ENCODE measurements around the gene CCDC7.

CCDC7 gene

DNA sequence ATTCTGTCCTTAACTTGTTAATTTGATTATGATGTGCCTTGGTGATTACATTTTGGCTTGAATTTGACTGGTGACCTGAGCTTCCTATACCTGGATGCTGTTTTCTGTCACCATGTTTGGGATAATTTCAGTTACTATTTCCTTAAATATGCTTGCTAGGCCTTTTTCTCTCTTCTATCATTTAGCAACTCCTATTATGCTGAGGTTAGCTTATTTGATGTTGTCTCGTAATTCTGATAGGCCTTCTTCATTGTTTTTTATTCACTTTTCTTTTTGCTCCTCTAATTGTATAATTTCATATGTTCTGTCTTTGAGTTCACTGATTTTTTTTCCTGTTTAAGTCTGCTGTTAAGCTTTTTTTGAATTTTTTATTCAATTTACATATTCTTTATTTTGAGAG, 327.2 kb downstream of the CCDC7 start:
- TF ChIP-seq POLR2A (IDR thresholded peaks at IDR 0.05; ENCODE audit: low read length) (no peak), GATA1 (IDR thresholded peaks at IDR 0.05; ENCODE audit: low read depth, low read length) (no peak)
- no peak for DNase-seq

DNA sequence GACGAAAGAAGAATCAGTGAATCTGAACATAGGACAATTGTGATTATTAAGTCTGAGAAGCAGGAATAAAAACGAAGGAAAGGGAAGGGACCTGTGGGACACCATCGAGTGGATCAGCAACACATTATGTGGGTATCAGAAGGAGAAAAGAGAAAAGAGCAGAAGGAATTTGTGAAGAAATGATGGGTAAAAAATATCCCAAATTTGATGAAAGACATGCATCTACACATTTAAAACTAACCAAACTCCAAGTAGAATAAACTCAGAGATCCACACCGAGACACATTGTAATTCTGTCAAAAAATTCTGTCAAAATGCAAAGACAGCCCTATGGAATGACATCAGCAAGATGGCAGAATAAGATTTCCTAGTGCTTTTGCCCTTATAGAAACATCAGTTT, 341.0 kb downstream of the CCDC7 start:
- no peak for DNase-seq
- no peak for TF ChIP-seq GATA1 (IDR thresholded peaks at IDR 0.05; ENCODE audit: low read depth, low read length)
- TF ChIP-seq POLR2A (IDR thresholded peaks at IDR 0.05; ENCODE audit: low read length) = no peak

DNA sequence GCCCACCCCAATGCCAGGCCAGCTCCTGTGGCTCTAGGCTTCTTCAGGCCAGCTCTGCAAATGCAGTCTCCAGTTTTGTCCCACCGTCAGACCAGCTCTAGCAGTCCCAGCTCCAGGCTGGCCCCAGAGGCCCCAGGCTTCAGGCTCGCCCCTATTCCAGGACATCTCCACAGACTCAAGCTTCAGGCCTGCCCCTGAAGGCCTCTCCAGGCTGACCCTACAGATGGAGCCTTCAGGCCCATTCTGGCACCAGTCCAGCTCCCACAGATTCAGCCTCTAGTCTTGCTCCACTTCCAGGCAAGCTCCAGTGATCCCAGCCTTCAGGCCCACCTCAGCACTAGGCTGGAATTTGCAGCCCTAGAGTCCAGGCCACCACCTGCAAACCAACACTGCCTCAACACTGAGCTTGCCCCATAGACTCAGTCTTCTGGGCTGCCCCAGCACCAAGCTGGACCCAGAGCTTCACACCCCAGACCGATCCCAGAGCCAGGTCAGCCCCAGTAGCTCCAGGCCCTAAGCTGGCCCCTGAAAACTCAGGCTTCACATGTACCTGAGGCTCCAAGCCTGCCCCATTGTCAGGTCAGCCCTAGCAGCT, 341.8 kb downstream of the CCDC7 start:
- no peak for DNase-seq
- TF ChIP-seq GATA1 (IDR thresholded peaks at IDR 0.05; ENCODE audit: low read depth, low read length) = no peak
- no peak for TF ChIP-seq POLR2A (IDR thresholded peaks at IDR 0.05; ENCODE audit: low read length)

DNA sequence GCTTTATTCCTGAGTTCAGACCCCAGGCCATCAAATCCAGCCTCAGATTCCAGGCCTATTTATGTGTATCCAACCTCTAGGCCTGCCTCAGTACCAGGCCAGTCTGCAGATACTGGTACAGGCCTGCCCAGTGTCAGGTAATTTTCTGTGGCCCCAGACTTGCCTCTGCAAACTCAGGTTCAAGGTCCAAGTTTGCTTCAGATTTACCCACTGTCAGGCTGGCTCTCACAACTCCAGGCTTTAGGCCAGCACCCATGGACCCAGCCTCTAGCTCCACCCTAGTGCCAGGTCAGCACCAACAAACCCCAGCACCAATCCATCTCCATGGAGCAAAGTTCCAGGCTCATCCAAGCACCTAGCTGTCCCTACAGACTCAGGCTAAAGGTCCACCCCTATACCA, 342.4 kb downstream of the CCDC7 start:
- TF ChIP-seq GATA1 (IDR thresholded peaks at IDR 0.05; ENCODE audit: low read depth, low read length) (no peak), POLR2A (IDR thresholded peaks at IDR 0.05; ENCODE audit: low read length) (no peak)
- DNase-seq = no peak

- TF ChIP-seq POLR2A (IDR thresholded peaks at IDR 0.05; ENCODE audit: low read length) = no peak
- TF ChIP-seq GATA1 (IDR thresholded peaks at IDR 0.05; ENCODE audit: low read depth, low read length) = no peak
- DNase-seq = no peak
These were observed 344.5 kb downstream of the CCDC7 start for GRCh38 chr10:32790483-32790882.

GRCh38 chr10:32793033-32793432, 347.1 kb downstream of the CCDC7 start:
- no peak for DNase-seq
- TF ChIP-seq POLR2A (IDR thresholded peaks at IDR 0.05; ENCODE audit: low read length) (no peak), GATA1 (IDR thresholded peaks at IDR 0.05; ENCODE audit: low read depth, low read length) (no peak)

DNA sequence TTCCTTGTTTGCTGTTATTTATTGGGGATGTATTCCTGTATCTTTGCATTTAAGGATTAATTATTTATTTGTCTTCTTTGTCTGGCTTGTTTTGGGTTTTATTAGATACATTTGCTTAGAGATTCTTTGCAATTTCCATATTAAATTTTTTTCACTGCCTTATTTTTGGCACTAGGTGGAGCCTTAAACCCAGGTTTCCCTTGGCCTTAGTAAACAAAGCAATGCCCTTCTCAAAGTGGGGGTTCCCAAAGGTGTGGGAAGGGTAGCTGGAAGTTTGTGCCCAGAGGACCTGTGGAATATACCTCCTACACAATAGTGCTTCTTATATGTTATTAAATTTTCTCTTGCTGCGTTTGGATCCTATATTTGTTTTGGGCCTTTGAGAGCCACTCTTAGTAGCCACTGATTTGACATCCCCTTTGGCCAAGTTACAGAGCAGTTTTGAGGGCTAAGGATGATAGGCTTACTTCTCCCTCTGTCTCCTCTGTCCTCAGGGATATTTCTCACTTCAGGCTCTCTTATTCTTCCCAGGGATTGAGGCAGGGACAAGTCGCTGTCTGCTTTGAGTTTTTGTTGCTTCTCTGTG, 349.8 kb downstream of the CCDC7 start:
- no peak for TF ChIP-seq POLR2A (IDR thresholded peaks at IDR 0.05; ENCODE audit: low read length)
- DNase-seq = peak; percentile 39 to 64

DNA sequence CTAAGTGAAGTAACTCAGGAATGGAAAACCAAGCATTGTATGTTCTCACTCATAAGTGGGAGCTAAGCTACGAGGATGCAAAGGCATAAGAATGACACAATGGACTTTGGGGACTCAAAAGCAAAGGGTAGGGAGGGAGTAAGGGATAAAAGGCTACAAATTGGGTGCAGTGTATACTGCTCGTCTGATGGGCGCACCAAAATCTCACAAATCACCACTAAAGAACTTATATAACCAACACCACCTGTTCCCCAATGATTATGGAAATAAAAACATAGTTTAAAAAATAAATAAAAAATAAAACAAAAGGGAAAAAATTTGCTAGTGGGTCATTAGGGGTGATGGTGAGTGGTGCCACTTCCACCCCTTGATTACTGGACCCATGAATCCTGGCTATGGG, 351.5 kb downstream of the CCDC7 start:
- DNase-seq = peak; percentile 3 to 9

- no peak for DNase-seq
- TF ChIP-seq GATA1 (IDR thresholded peaks at IDR 0.05; ENCODE audit: low read depth, low read length) = no peak
- TF ChIP-seq POLR2A (IDR thresholded peaks at IDR 0.05; ENCODE audit: low read length) = no peak
These were observed 401.0 kb downstream of the CCDC7 start for GRCh38 chr10:32846974-32847373.

GRCh38 chr10:32851301-32851700, 405.4 kb downstream of the CCDC7 start:
- no peak for DNase-seq
- no peak for TF ChIP-seq POLR2A (IDR thresholded peaks at IDR 0.05; ENCODE audit: low read length)
- TF ChIP-seq GATA1 (IDR thresholded peaks at IDR 0.05; ENCODE audit: low read depth, low read length) = no peak

- TF ChIP-seq GATA1 (IDR thresholded peaks at IDR 0.05; ENCODE audit: low read depth, low read length) (no peak), POLR2A (IDR thresholded peaks at IDR 0.05; ENCODE audit: low read length) (no peak)
- DNase-seq = no peak
These were observed 408.5 kb downstream of the CCDC7 start for GRCh38 chr10:32854435-32854834.

DNA sequence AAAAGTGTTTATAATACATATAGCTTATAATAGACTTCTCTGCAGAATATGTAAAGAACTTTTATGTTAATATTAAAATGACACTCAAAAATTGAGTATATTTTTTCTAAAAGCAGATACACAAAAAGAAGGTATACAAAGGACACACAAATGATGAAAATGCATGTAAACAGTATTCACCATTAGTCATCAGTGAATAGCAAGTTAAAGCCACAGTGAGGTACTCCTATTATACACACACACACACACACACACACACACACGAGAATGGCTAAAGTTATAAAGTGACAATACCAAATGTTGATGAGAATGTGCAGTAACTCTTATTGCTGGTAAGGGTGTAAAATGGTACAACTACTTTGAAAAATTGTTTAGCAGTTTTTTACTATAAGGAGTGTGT, 419.2 kb downstream of the CCDC7 start:
- no peak for DNase-seq
- no peak for TF ChIP-seq GATA1 (IDR thresholded peaks at IDR 0.05; ENCODE audit: low read depth, low read length)
- TF ChIP-seq POLR2A (IDR thresholded peaks at IDR 0.05; ENCODE audit: low read length) = no peak

DNA sequence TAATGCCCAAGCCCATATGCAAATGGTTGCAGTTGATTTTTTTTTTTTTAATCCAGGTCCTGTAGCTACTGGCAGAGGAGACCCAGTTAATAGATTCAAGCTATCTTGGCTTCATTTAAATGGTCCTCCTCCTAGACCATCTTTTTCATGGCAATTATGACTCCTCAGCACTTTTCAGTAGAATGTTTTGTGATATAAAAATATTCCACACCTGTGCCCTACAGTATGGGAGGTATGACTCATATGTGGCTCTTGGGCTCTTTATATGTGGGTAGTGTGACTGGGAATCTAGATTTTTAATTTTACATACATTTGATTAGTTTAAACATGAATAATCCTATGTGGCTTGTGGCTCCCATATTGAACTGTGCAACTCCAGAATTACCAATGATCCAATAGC, 432.0 kb downstream of the CCDC7 start:
- TF ChIP-seq POLR2A (IDR thresholded peaks at IDR 0.05; ENCODE audit: low read length) (no peak), GATA1 (IDR thresholded peaks at IDR 0.05; ENCODE audit: low read depth, low read length) (no peak)
- DNase-seq = no peak

DNA sequence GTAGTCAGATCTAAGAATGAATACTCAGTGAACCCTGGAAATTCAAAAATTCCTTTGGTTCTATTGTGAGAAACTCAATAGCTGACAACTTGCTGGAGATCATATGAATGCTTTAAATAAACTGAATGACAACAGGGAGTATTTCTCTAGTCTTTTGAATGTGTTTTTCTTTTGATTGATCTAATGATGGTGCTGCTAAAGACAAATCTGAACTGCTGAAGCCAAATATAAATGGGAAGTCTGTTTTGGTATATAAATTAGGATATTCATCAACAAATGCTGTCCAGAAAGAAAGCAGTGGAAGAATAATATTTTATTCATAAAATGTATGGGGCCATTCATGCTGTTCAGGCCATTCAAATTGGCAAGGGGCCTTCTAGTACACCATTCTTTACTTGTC, 432.7 kb downstream of the CCDC7 start:
- DNase-seq = no peak
- TF ChIP-seq GATA1 (IDR thresholded peaks at IDR 0.05; ENCODE audit: low read depth, low read length) (no peak), POLR2A (IDR thresholded peaks at IDR 0.05; ENCODE audit: low read length) (no peak)

- no peak for TF ChIP-seq GATA1 (IDR thresholded peaks at IDR 0.05; ENCODE audit: low read depth, low read length)
- no peak for DNase-seq
These were observed 436.1 kb downstream of the CCDC7 start for GRCh38 chr10:32882076-32882475.

GRCh38 chr10:32887481-32887880, 441.5 kb downstream of the CCDC7 start:
- no peak for DNase-seq
- TF ChIP-seq POLR2A (IDR thresholded peaks at IDR 0.05; ENCODE audit: low read length) = no peak
- no peak for TF ChIP-seq GATA1 (IDR thresholded peaks at IDR 0.05; ENCODE audit: low read depth, low read length)
